H1 (cell line): Measurements from ENCODE around the gene HOGA1. TPM values are rescaled to one million over a fixed set of nuclear protein-coding genes. Genes with fewer than 3 reads are reported as not detected.

Experiments
- CTCF ChIA-PET: fragments of 300-600 bp; sonication (Branson Sonifier 250); formaldehyde crosslinking; loops from one replicate; lab custom pipeline; 2021; ENCODE audit not compliant: partially characterized antibody; lab: Charles Lee
- POLR2A ChIA-PET: fragments of 300-600 bp; sonication (Branson Sonifier 250); formaldehyde crosslinking; loops from one replicate; lab custom pipeline; 2021; ENCODE audit warnings: inconsistent platforms; ENCODE audit not compliant: partially characterized antibody; lab: Charles Lee
- DNase-seq, 2 experiments: peaks; one replicate each; pipeline versions ENCODE4 v3.0.0 to v3.0.0-alpha.2; 2010 to 2022; ENCODE audit warnings: low spot score in 2 of 2, low read depth in 1 of 2, mixed read lengths in 1 of 2
- FAIRE-seq: peaks from 2 replicates; lab custom pipeline; 2011; peaks lifted over from hg19 to GRCh38; lab: Jason Lieb, UNC
- H2AFZ ChIP-seq: 2 replicates; pipeline ENCODE4 v1.8.1; 2012; ENCODE audit warnings: low read length, inconsistent platforms
- H2AK5ac ChIP-seq: 2 replicates; pipeline ENCODE4 v1.6.1; 2013; ENCODE audit warnings: low read depth, low read length
- H2BK120ac ChIP-seq: replicated peaks from 2 replicates; pipeline ENCODE3; 2013; ENCODE audit warnings: low read depth, low read length, inconsistent platforms
- H2BK12ac ChIP-seq: 2 replicates; pipeline ENCODE4 v1.6.1; 2013; ENCODE audit warnings: low read depth, low read length
- H2BK15ac ChIP-seq: 2 replicates; pipeline ENCODE4 v1.6.1; 2013; ENCODE audit warnings: low read length
- H2BK20ac ChIP-seq: 2 replicates; pipeline ENCODE4 v1.6.1; 2013; ENCODE audit warnings: low read length
- H2BK5ac ChIP-seq: 2 replicates; pipeline ENCODE4 v1.6.1; 2013; ENCODE audit warnings: low read depth, low read length
- H3K14ac ChIP-seq: 2 replicates; pipeline ENCODE4 v1.6.1; 2013; ENCODE audit warnings: inconsistent platforms; ENCODE audit not compliant: insufficient read length
- H3K18ac ChIP-seq: 2 replicates; pipeline ENCODE4 v1.6.1; 2013; ENCODE audit warnings: low read length; ENCODE audit errors: extremely low read depth
- H3K23ac ChIP-seq: 2 replicates; pipeline ENCODE4 v1.6.1; 2013; ENCODE audit warnings: inconsistent platforms; ENCODE audit not compliant: insufficient read length
- H3K23me2 ChIP-seq: 2 replicates; pipeline ENCODE4 v1.6.1; 2013; ENCODE audit warnings: low read depth, low read length
- H3K27ac ChIP-seq: 2 replicates; pipeline ENCODE4 v1.6.1; 2011; ENCODE audit warnings: low read depth, low read length, inconsistent platforms
- H3K27me3 ChIP-seq, 4 experiments: replicated peaks in 1 of 4; 1 replicate in 1 of 4; 2 replicates in 3 of 4; pipeline versions ENCODE4 v1.6.1 to v1.8.1; 2011 to 2013; ENCODE audit warnings: low read length in 3 of 4, mild to moderate bottlenecking in 3 of 4, inconsistent platforms in 2 of 4, mixed read lengths in 2 of 4, moderate library complexity in 1 of 4; ENCODE audit not compliant: control insufficient read depth in 3 of 4, insufficient read depth in 3 of 4; ENCODE audit errors: extremely low read depth in 1 of 4
- H3K36me3 ChIP-seq, 4 experiments: 2 replicates each; pipeline versions ENCODE4 v1.6.1 to v1.8.1; 2011 to 2013; ENCODE audit warnings: mild to moderate bottlenecking in 4 of 4, low read length in 3 of 4, moderate library complexity in 2 of 4, control low read depth in 1 of 4, inconsistent platforms in 1 of 4; ENCODE audit not compliant: insufficient read depth in 4 of 4, control insufficient read depth in 2 of 4
- H3K4ac ChIP-seq: replicated peaks from 2 replicates; pipeline ENCODE3; 2013; ENCODE audit warnings: low read length, low read depth, mixed read lengths, inconsistent platforms; ENCODE audit not compliant: insufficient read length
- H3K4me1 ChIP-seq, 4 experiments: replicated peaks in 1 of 4; 1 replicate in 1 of 4; 2 replicates in 3 of 4; pipeline versions ENCODE4 v1.6.1 to v1.8.1; 2011 to 2013; ENCODE audit warnings: low read length in 3 of 4, inconsistent platforms in 2 of 4, mixed read lengths in 1 of 4; ENCODE audit not compliant: insufficient read depth in 4 of 4, control insufficient read depth in 3 of 4
- H3K4me2 ChIP-seq, 2 experiments: 2 replicates each; pipeline versions ENCODE4 v1.6.1 to v1.8.1; 2011 to 2013; ENCODE audit warnings: low read depth in 2 of 2, low read length in 2 of 2, control low read depth in 1 of 2, inconsistent platforms in 1 of 2, mild to moderate bottlenecking in 1 of 2; ENCODE audit not compliant: insufficient read depth in 1 of 2
- H3K4me3 ChIP-seq, 4 experiments: fragments of 200-600, 300-600 bp in 1 of 4; sonication (generic), shearing (Covaris generic), sonication (Bioruptor Twin) in 1 of 4; 2 replicates each; pipeline versions ENCODE4 v1.5.1 to v1.8.1; 2011 to 2016; ENCODE audit warnings: low read length in 4 of 4, low read depth in 3 of 4, control low read depth in 2 of 4, inconsistent platforms in 2 of 4, mild to moderate bottlenecking in 2 of 4, mixed read lengths in 1 of 4, moderate library complexity in 1 of 4; ENCODE audit not compliant: insufficient read depth in 2 of 4; ENCODE audit errors: extremely low read depth in 1 of 4
- H3K56ac ChIP-seq: replicated peaks from 2 replicates; pipeline ENCODE3; 2013; ENCODE audit warnings: low read depth, mild to moderate bottlenecking, mixed read lengths, low read length, inconsistent platforms; ENCODE audit not compliant: insufficient read length
- H3K79me1 ChIP-seq: 2 replicates; pipeline ENCODE4 v1.6.1; 2013; ENCODE audit warnings: low read depth, low read length, control low read depth
- H3K79me2 ChIP-seq, 2 experiments: 2 replicates each; pipeline versions ENCODE4 v1.6.1 to v1.8.1; 2012 to 2013; ENCODE audit warnings: low read length in 2 of 2, mild to moderate bottlenecking in 2 of 2, inconsistent platforms in 1 of 2; ENCODE audit not compliant: insufficient read depth in 2 of 2, control insufficient read depth in 1 of 2
- H3K9ac ChIP-seq, 4 experiments: replicated peaks in 1 of 4; 1 replicate in 1 of 4; 2 replicates in 3 of 4; pipeline versions ENCODE4 v1.6.1 to v1.8.1; 2011 to 2013; ENCODE audit warnings: low read depth in 3 of 4, low read length in 3 of 4, control low read depth in 2 of 4, mild to moderate bottlenecking in 2 of 4, moderate library complexity in 2 of 4, inconsistent platforms in 1 of 4; ENCODE audit errors: extremely low read depth in 1 of 4
- H3K9me3 ChIP-seq, 2 experiments: 2 replicates each; pipeline versions ENCODE4 v1.6.1 to v1.8.1; 2012 to 2013; ENCODE audit warnings: mild to moderate bottlenecking in 2 of 2, moderate library complexity in 2 of 2, control low read depth in 1 of 2, inconsistent platforms in 1 of 2, low read depth in 1 of 2, low read length in 1 of 2, mixed read lengths in 1 of 2; ENCODE audit not compliant: insufficient read depth in 2 of 2
- H4K20me1 ChIP-seq, 2 experiments: replicated peaks in 1 of 2; 2 replicates each; pipeline versions ENCODE3 to v1.8.1; 2011 to 2013; ENCODE audit warnings: inconsistent platforms in 2 of 2, low read length in 2 of 2, mild to moderate bottlenecking in 1 of 2; ENCODE audit not compliant: insufficient read depth in 2 of 2, control insufficient read depth in 1 of 2
- H4K5ac ChIP-seq: 2 replicates; pipeline ENCODE4 v1.6.1; 2013; ENCODE audit warnings: low read length, low read depth, mixed read lengths, inconsistent platforms; ENCODE audit not compliant: insufficient read length
- H4K8ac ChIP-seq: 2 replicates; pipeline ENCODE4 v1.8.0; 2013; ENCODE audit warnings: mild to moderate bottlenecking, moderate library complexity, low read length, inconsistent platforms; ENCODE audit not compliant: insufficient read depth; ENCODE audit errors: extremely low read depth
- H4K91ac ChIP-seq: replicated peaks from 2 replicates; pipeline ENCODE3; 2013; ENCODE audit warnings: low read length, mixed read lengths, inconsistent platforms; ENCODE audit not compliant: insufficient read length
- ASH2L ChIP-seq: fragments of 200-600, 300-600 bp; sonication (generic); IDR thresholded peaks from one replicate; pipeline ENCODE4 v1.7.1; 2017; ENCODE audit warnings: low read length
- JUND ChIP-seq: IDR thresholded peaks from 2 replicates; pipeline ENCODE4 v1.6.1; 2011; ENCODE audit warnings: mild to moderate bottlenecking, improper control_type of control experiment, low read length
- SUZ12 ChIP-seq: fragments of 200-600 bp; sonication (generic); IDR thresholded peaks from 2 replicates; pipeline ENCODE4 v1.6.1; 2012; ENCODE audit warnings: mild to moderate bottlenecking, inconsistent platforms, low read length, moderate library complexity, mixed read lengths
- WGBS, 2 experiments: shearing (Covaris generic) in 1 of 2; methylation state at CpG; one replicate each; pipeline versions ENCODE4 v1.1.6 to v1.1.7; 2013 to 2015; ENCODE audit warnings: low lambda C conversion rate in 2 of 2, mixed read lengths in 2 of 2, inconsistent platforms in 1 of 2, low coverage in 1 of 2, missing lambda C conversion rate in 1 of 2; ENCODE audit not compliant: insufficient replicate concordance in 2 of 2, insufficient coverage in 1 of 2, insufficient read length in 1 of 2; ENCODE audit errors: extremely low coverage in 1 of 2, missing lambda C conversion rate in 1 of 2; 5-methylcytosine and 5-hydroxymethylcytosine counted together
- polyA plus RNA-seq, 7 experiments: library from polyadenylated mRNA; depleted of rRNA in 3 of 7; stranded (reverse) in 5 of 7; unstranded in 2 of 7; fragments of >200 nt in 5 of 7; fragments of 200-250 nt in 2 of 7; gene quantifications; 1 replicate in 5 of 7; 2 replicates in 1 of 7; 4 replicates in 1 of 7; pipeline versions ENCODE4 v1.2.1 to v1.2.3, GENCODE V29; 2011 to 2013; ENCODE audit warnings: missing spikeins in 2 of 7, mixed read lengths in 2 of 7
- total RNA-seq: library from RNA; stranded (reverse); fragmentation: NEBNext Ultra II Directional; extraction: Animal tissue kit (Norgen Biotek cat#: 25700); gene quantifications from 2 replicates; pipeline ENCODE4 v1.2.1, GENCODE V29; 2021

HOGA1 gene
- total and polyA plus RNA-seq, 2 of the 8 experiments (the other 6 are each of a cell fraction or from before 2014, with no cell fraction given): 0.28 to 1.00 TPM

DNA sequence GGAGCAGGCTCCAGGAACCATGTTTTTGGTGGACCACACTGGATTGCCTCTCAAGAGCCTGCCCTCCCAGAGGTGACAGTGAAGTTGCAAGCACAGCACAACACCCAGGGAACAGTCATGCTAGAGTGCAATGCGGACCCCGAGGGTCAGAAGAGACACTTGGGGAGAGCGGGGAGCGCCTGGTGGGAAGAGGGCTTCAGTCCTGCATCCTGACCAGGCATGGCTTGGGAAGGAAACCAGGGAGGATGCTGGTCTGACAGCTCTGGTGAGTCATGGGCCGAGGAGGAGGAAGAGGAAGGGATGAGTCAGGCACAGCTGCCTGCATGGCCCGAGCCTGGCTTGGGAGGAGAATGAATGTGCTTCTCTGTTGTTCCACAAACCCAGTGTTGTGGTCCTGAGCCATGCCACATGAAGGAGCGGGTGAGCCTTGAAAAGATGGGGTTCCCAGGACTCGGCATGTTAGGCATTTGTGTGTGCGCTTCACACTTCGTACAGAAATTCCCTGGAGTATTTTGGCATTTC is 41.1 kb upstream of the HOGA1 start:
- Histone ChIP-seq H3K27ac (no peak overlapping the region), H3K4ac (no peak overlapping the region), H3K9me3 (no peaks in the 10 kb centered on the region), H4K20me1 (no peaks in the 10 kb centered on the region), H3K18ac (peak overlapping the region; percentile 32; the same call in 1 of the 2 replicates), H2BK120ac (no peak overlapping the region), H2BK5ac (peak overlapping the region; percentile 81), H4K5ac (no peak overlapping the region), H3K79me1 (peaks cover 4% of the 10 kb centered on the region), H2AFZ (no peak overlapping the region), H3K14ac (no peak overlapping the region), H2BK15ac (0 out of 2 replicates have a peak overlapping the region, but pooled peaks have one; percentile 40), H3K36me3 (no peaks in the 10 kb centered on the region), H3K23me2 (no peaks in the 10 kb centered on the region), H3K56ac (no peak overlapping the region), H3K23ac (no peak overlapping the region), H3K9ac (no peak overlapping the region), H3K4me2 (no peak overlapping the region), H3K4me1 (peaks cover 0 to 21% (median 8%) of the 10 kb centered on the region in 4 experiments; a peak in 6 of 7 replicates), H4K8ac (no peak overlapping the region)
- CTCF ChIA-PET: interaction anchor here (1.1 to 14.7 kb wide), 8 partner anchors 10 to 124 kb away, joined by 3 to 388 read pairs (median 10); no protein-coding TSS in a partner anchor
- POLR2A ChIA-PET: interaction anchor here (2.0 kb wide), 1 partner anchor 9 kb away, joined by 8 read pairs; no protein-coding TSS in a partner anchor
- no peak for FAIRE-seq
- TF ChIP-seq ASH2L (no peak), JUND (peak; percentile 43; the same call in 1 of the 2 replicates), SUZ12 (no peak)
- TF ChIP-seq, all 59 proteins: peak for 1
- Histone ChIP-seq H3K79me2 (peaks cover 0 to 6% of the 10 kb centered on the region in 2 experiments; a peak in 1 of 4 replicates), H3K27me3 (no peaks in the 10 kb centered on the region), H2BK12ac (peak overlapping the region; percentile 95; the same call in 1 of the 2 replicates), H4K91ac (no peak overlapping the region), H2BK20ac (peak overlapping the region; percentile 61; the same call in 1 of the 2 replicates), H2AK5ac (peak overlapping the region; percentile 97), H3K4me3 (no peak overlapping the region)
- DNase-seq: no peak
- 93% methylated on average over 10 of the region's 10 CpGs; no CpG with 5 or more reads in 1 of the 2 experiments for WGBS, 2 experiments
